Measurements from ENCODE around the gene SCNN1B. TPM values are rescaled to one million over a fixed set of nuclear protein-coding genes. Genes with fewer than 3 reads are reported as not detected.

SCNN1B gene
- total RNA-seq, 1 donor = not detected

GRCh38 chr16:23355106-23355670 lies 53.1 kb downstream of the SCNN1B start:
- H3K4me2 ChIP-seq (ENCODE audit: insufficient read depth, low read length) = no peak overlapping the region
- no peaks in the 10 kb centered on the region for H3K36me3 ChIP-seq (ENCODE audit: insufficient read depth, low read length)
- H3K4me1 ChIP-seq (ENCODE audit: insufficient read depth, low read length) = no peaks in the 10 kb centered on the region
- no peaks in the 10 kb centered on the region for H3K79me2 ChIP-seq (ENCODE audit: insufficient read depth, low read length)
- TF ChIP-seq CTCF (IDR thresholded peaks at IDR 0.05; ENCODE audit: extremely low read depth, low read depth, low read length) = no peak
- DNase-seq (ENCODE audit: insufficient read length, low spot score, missing footprints) = no peak
- H2AFZ ChIP-seq (ENCODE audit: low read length) = no peak overlapping the region
- H4K20me1 ChIP-seq (ENCODE audit: insufficient read depth, low read length) = no peaks in the 10 kb centered on the region
- H3K9me3 ChIP-seq (ENCODE audit: low read depth, low read length) = no peaks in the 10 kb centered on the region
- H3K27ac ChIP-seq (ENCODE audit: low read depth, low read length) = no peak overlapping the region
- peaks cover 3% of the 10 kb centered on the region for H3K27me3 ChIP-seq (ENCODE audit: insufficient read depth, low read length)
- no peak overlapping the region for H3K4me3 ChIP-seq (ENCODE audit: insufficient read depth, low read length)

GRCh38 chr16:23356941-23357340 lies 54.8 kb downstream of the SCNN1B start:
- Histone ChIP-seq H3K27ac (ENCODE audit: low read depth, low read length) (no peak overlapping the region), H4K20me1 (ENCODE audit: insufficient read depth, low read length) (no peaks in the 10 kb centered on the region), H3K4me2 (ENCODE audit: insufficient read depth, low read length) (no peak overlapping the region), H3K4me3 (ENCODE audit: insufficient read depth, low read length) (no peak overlapping the region), H3K36me3 (ENCODE audit: insufficient read depth, low read length) (no peaks in the 10 kb centered on the region), H3K79me2 (ENCODE audit: insufficient read depth, low read length) (no peaks in the 10 kb centered on the region), H2AFZ (ENCODE audit: low read length) (no peak overlapping the region), H3K4me1 (ENCODE audit: insufficient read depth, low read length) (no peaks in the 10 kb centered on the region), H3K27me3 (ENCODE audit: insufficient read depth, low read length) (no peaks in the 10 kb centered on the region), H3K9me3 (ENCODE audit: low read depth, low read length) (no peaks in the 10 kb centered on the region)
- DNase-seq (ENCODE audit: insufficient read length, low spot score, missing footprints) = no peak
- TF ChIP-seq CTCF (IDR thresholded peaks at IDR 0.05; ENCODE audit: extremely low read depth, low read depth, low read length) = no peak

- Histone ChIP-seq H4K20me1 (ENCODE audit: insufficient read depth, low read length) (no peaks in the 10 kb centered on the region), H3K4me1 (ENCODE audit: insufficient read depth, low read length) (no peaks in the 10 kb centered on the region), H3K9me3 (ENCODE audit: low read depth, low read length) (no peaks in the 10 kb centered on the region), H3K4me3 (ENCODE audit: insufficient read depth, low read length) (no peak overlapping the region), H3K27ac (ENCODE audit: low read depth, low read length) (no peak overlapping the region), H3K27me3 (ENCODE audit: insufficient read depth, low read length) (no peaks in the 10 kb centered on the region), H2AFZ (ENCODE audit: low read length) (no peak overlapping the region), H3K79me2 (ENCODE audit: insufficient read depth, low read length) (no peaks in the 10 kb centered on the region), H3K4me2 (ENCODE audit: insufficient read depth, low read length) (no peak overlapping the region), H3K36me3 (ENCODE audit: insufficient read depth, low read length) (no peaks in the 10 kb centered on the region)
- DNase-seq (ENCODE audit: insufficient read length, low spot score, missing footprints) = no peak
- no peak for TF ChIP-seq CTCF (IDR thresholded peaks at IDR 0.05; ENCODE audit: extremely low read depth, low read depth, low read length)
Observed at GRCh38 chr16:23357761-23358290, 55.7 kb downstream of the SCNN1B start.

GRCh38 chr16:23359092-23359760 lies 57.1 kb downstream of the SCNN1B start:
- Histone ChIP-seq H3K4me2 (ENCODE audit: insufficient read depth, low read length) (no peak overlapping the region), H2AFZ (ENCODE audit: low read length) (no peak overlapping the region), H3K79me2 (ENCODE audit: insufficient read depth, low read length) (no peaks in the 10 kb centered on the region), H4K20me1 (ENCODE audit: insufficient read depth, low read length) (no peaks in the 10 kb centered on the region), H3K9me3 (ENCODE audit: low read depth, low read length) (no peaks in the 10 kb centered on the region), H3K27ac (ENCODE audit: low read depth, low read length) (no peak overlapping the region), H3K36me3 (ENCODE audit: insufficient read depth, low read length) (no peaks in the 10 kb centered on the region), H3K4me1 (ENCODE audit: insufficient read depth, low read length) (no peaks in the 10 kb centered on the region), H3K4me3 (ENCODE audit: insufficient read depth, low read length) (no peak overlapping the region), H3K27me3 (ENCODE audit: insufficient read depth, low read length) (no peaks in the 10 kb centered on the region)
- TF ChIP-seq CTCF (IDR thresholded peaks at IDR 0.05; ENCODE audit: extremely low read depth, low read depth, low read length) = no peak
- no peak for DNase-seq (ENCODE audit: insufficient read length, low spot score, missing footprints)

Measured in osteoblast (primary cell).